Measurements from ENCODE around the gene ACOXL.
"Not testable (repeated sequence)": the region's sequence is repeated elsewhere in the genome, so short reads cannot be mapped to it uniquely, and the experiment has no call there.

ACOXL gene

DNA sequence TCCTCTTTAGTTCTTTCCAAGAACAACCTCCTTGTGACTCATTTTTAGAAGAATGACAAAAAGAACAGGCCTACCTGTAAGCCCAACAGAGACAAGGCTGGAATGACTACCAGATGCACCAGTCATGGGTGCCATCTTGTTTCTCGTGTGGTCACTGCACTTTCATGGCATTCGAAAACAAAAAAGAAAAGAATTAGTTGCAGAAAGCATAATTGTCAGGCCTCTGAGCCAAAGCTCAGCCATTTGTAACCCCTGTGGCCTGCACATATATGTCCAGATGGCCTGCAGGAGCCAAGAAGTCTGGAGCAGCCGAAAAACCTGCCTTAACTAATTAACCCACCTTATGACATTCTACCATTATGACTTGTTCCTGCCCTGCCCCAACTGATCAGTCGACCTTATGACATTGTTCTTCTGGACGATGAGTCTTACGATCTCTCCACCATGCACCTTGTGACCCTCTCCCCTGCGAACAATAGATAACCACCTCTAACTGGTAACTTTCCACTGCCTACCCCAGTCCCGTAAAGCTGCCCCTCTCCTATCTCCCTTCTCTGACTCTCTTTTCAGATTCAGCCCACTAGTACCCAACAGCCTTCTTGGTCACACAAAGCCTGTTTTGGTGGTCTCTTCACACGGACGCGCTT lies 40.6 kb upstream of the ACOXL start:
- no peak overlapping the region for H3K4me3 ChIP-seq (ENCODE audit: low read depth, low read length)
- DNase-seq, result no peak
- TF ChIP-seq, protein P1, sequence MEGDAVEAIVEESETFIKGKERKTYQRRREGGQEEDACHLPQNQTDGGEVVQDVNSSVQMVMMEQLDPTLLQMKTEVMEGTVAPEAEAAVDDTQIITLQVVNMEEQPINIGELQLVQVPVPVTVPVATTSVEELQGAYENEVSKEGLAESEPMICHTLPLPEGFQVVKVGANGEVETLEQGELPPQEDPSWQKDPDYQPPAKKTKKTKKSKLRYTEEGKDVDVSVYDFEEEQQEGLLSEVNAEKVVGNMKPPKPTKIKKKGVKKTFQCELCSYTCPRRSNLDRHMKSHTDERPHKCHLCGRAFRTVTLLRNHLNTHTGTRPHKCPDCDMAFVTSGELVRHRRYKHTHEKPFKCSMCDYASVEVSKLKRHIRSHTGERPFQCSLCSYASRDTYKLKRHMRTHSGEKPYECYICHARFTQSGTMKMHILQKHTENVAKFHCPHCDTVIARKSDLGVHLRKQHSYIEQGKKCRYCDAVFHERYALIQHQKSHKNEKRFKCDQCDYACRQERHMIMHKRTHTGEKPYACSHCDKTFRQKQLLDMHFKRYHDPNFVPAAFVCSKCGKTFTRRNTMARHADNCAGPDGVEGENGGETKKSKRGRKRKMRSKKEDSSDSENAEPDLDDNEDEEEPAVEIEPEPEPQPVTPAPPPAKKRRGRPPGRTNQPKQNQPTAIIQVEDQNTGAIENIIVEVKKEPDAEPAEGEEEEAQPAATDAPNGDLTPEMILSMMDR (IDR thresholded peaks at IDR 0.05; ENCODE audit: low read depth, low read length), result no peak
- H3K36me3 ChIP-seq, result no peaks in the 10 kb centered on the region
- no peaks in the 10 kb centered on the region for H3K27me3 ChIP-seq
- H3K9me3 ChIP-seq, result no peaks in the 10 kb centered on the region
- H3K4me1 ChIP-seq, result no peaks in the 10 kb centered on the region

DNA sequence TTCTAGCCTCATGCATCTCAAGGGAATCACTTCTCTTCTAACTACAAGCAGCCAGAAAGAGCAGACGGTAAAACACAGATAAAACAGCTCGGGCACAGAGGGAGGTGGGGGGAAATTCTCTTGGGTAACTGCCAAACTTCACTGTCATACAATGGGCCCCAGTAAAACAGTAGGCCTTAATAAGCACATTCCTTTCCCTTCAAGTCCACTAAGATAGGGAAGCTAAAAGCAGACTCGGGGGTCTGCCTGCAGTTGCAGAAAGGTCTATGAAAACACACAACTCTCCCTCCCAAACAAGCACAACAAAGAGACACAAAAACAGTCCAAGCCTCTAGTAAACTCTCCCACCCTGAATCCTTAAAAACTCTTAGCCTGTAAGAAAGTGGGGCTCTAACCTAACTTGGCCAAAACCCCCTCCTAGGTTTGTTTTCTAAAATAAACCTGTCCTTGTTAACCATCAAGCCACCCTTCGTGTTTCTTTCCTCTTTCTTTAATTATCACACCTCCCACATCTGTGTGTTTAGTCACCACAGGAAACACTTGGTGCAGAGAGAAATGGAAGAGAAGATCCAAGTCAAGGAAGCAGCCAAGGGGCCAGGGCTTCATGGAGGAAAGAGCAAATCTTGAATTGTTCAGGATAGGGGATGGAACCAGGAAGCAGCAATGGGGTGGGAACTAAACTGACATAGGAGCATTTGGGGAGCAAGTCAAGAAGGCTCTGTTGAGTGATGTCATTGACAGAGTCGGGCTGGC lies 37.1 kb upstream of the ACOXL start:
- not testable (repeated sequence) for H3K9me3 ChIP-seq; H3K4me3 ChIP-seq (ENCODE audit: low read depth, low read length); DNase-seq; H3K4me1 ChIP-seq; H3K36me3 ChIP-seq; H3K27me3 ChIP-seq

DNA sequence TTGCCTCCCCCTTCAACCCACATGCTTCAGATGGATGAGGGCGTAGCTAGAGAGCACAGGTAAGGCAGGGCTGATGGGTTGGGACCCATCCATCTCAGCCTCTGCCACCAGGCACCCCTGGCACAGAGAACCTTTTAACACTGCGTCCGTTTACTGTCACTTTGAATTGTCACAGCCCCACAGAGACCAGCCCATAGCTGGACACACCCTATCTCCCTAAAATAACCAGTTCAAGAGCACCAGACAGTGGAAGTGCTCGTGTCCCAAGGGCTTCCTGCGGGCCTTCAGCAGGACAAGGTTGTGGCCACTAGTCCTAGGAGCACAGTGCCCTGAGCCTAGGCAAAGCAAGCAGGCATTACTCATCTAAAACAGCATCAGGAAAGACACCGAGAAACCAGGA lies 34.1 kb upstream of the ACOXL start:
- not testable (repeated sequence) for H3K4me1 ChIP-seq; H3K36me3 ChIP-seq; H3K27me3 ChIP-seq; H3K4me3 ChIP-seq (ENCODE audit: low read depth, low read length); H3K9me3 ChIP-seq; DNase-seq

DNA sequence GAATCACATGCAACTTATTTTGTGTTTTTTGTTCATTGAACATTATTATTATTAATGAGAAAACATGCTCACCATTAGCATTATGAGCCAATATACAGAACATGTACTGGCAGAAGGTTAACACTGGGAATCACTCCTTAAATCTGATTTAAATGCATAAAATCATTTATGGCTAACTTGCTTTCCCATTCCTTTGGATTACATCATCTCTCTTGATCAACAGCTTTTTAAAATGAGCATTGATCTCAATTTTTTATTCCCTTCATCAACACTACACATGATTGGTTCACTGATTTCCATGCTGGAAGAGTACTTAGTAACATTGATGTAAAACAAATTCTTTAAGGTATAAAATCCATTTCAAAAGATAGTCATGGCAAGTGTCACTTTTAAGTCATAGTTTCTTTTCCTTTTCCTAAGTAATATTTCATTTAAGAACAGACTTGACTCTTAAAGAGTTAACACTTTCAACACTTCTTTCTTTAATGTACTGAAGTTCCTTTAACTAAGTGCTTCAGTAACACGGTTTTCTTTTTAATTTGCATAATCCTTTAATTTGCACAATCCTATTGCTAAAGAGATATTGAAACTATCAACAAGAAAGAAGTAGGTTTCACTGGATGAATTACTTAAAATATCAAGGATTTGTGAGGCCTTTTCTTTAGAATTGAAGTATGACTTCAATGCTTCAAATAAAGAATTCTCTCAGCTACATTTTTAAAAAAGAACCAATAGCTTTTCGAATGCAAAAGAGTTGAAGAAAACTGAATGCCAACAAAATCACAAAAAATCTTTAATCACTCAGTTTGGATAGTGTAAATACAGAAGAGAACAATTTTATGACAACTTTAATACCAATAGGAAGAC lies 29.6 kb upstream of the ACOXL start:
- Histone ChIP-seq H3K9me3 (no peaks in the 10 kb centered on the region), H3K36me3 (no peaks in the 10 kb centered on the region), H3K4me1 (no peaks in the 10 kb centered on the region), H3K27me3 (no peaks in the 10 kb centered on the region), H3K4me3 (ENCODE audit: low read depth, low read length) (no peak overlapping the region)
- no peak for DNase-seq
- TF ChIP-seq, protein P1 (IDR thresholded peaks at IDR 0.05; ENCODE audit: low read depth, low read length), result no peak

DNA sequence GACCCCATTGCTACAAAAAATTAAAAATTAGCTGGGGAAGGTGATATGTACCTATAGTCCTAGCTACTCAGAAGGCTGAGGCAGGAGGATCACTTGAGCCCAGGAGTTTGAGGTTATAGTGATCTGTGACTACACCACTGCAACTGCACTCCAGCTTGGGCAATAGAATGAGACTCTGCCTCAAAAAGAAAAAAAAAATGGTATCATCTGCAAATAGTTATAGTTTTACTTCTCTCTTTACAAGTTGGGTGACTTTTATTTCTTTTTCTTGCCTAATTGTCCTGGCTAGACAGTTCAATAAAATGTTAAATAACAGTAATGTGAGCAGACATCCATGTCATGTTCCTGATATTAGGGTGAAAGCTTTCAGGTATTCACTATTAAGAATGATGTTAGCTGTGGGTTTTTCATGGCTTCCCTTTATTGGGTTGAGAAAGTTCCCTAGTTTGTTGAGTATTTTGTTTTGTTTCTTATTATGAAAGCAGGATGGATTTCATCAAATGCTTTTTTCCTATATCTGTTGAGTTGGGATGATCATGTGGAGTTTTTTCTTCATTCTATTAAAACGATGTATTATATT lies 24.9 kb upstream of the ACOXL start:
- H3K4me1 ChIP-seq, result no peaks in the 10 kb centered on the region
- H3K4me3 ChIP-seq (ENCODE audit: low read depth, low read length), result no peak overlapping the region
- no peaks in the 10 kb centered on the region for H3K9me3 ChIP-seq
- TF ChIP-seq, protein P1 (IDR thresholded peaks at IDR 0.05; ENCODE audit: low read depth, low read length), result no peak
- no peak for DNase-seq
- no peaks in the 10 kb centered on the region for H3K36me3 ChIP-seq
- H3K27me3 ChIP-seq, result no peaks in the 10 kb centered on the region

DNA sequence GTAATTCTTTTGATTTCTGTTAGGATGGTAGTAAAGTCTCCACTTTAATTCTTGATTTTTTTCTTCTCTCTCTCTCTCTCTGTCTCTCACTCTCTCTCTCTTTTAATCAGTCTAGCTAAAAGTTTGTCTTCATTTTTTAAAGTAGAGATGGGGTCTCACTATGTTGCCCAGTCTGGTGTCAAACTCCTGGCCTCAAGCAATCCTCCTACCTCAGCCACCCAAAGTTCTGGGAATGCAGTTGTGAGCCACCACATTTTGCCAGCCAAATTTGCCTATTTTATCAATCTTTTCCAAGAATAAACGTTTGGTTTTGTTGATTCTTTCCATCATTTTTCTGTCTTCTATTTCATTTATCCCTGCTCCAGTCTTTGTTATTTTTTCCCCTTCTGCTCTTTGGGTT lies 23.9 kb upstream of the ACOXL start:
- no peaks in the 10 kb centered on the region for H3K36me3 ChIP-seq
- H3K9me3 ChIP-seq, result no peaks in the 10 kb centered on the region
- H3K4me1 ChIP-seq, result no peaks in the 10 kb centered on the region
- TF ChIP-seq, protein P1 (IDR thresholded peaks at IDR 0.05; ENCODE audit: low read depth, low read length), result no peak
- DNase-seq, result no peak
- H3K27me3 ChIP-seq, result no peaks in the 10 kb centered on the region
- no peak overlapping the region for H3K4me3 ChIP-seq (ENCODE audit: low read depth, low read length)
